Adrenal gland (tissue), 5 donors: ENCODE results near the gene RAD51B.
"Not testable (repeated sequence)": the region's sequence is repeated elsewhere in the genome, so short reads cannot be mapped to it uniquely, and the experiment has no call there.

Experiments
- POLR2A ChIP-seq, 2 donors: fragments of 450-650 bp; IDR thresholded peaks; one replicate each; pipeline ENCODE4 v1.6.1; 2017; ENCODE audit warnings: antibody characterized with exemption in 2 of 2, mild to moderate bottlenecking in 2 of 2, moderate library complexity in 1 of 2
- TF ChIP-seq, protein P1 (sequence below), 6 experiments: fragments of 450-650 bp in 4 of 6; fragments of 200-600 bp in 2 of 6; sonication (generic) in 1 of 6; IDR thresholded peaks; 1 replicate in 5 of 6; 2 replicates in 1 of 6; pipeline versions ENCODE4 v1.5.1 to v1.8.0; 2016 to 2021; ENCODE audit warnings: antibody characterized with exemption in 6 of 6, mild to moderate bottlenecking in 2 of 6, moderate library complexity in 1 of 6
- donor health status: DM: no; HTN: no; CAD: no.

DNA sequence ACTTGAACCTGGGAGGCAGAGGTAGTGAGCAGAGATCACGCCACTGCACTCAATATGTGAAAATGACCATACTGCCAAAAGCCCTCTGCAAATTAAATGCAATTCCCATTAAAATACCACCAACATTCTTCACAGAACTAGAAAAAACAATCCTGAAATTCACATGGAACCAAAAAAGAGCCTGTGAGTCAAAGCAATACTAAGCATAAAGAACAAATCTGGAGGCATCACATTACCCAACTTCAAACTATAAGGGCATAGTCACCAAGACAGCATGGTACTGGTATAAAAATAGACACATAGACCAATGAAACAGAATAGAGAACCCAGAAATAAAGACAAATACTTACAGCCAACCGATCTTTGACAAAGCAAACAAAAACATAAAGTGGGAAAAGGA, 401.5 kb downstream of the RAD51B start:
- TF ChIP-seq, protein P1, sequence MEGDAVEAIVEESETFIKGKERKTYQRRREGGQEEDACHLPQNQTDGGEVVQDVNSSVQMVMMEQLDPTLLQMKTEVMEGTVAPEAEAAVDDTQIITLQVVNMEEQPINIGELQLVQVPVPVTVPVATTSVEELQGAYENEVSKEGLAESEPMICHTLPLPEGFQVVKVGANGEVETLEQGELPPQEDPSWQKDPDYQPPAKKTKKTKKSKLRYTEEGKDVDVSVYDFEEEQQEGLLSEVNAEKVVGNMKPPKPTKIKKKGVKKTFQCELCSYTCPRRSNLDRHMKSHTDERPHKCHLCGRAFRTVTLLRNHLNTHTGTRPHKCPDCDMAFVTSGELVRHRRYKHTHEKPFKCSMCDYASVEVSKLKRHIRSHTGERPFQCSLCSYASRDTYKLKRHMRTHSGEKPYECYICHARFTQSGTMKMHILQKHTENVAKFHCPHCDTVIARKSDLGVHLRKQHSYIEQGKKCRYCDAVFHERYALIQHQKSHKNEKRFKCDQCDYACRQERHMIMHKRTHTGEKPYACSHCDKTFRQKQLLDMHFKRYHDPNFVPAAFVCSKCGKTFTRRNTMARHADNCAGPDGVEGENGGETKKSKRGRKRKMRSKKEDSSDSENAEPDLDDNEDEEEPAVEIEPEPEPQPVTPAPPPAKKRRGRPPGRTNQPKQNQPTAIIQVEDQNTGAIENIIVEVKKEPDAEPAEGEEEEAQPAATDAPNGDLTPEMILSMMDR (IDR thresholded peaks at IDR 0.05), result not testable (repeated sequence)
- not testable (repeated sequence) for TF ChIP-seq POLR2A (IDR thresholded peaks at IDR 0.05)
